Mesenchymal stem cell (in vitro differentiated cells and primary cell): ENCODE results near the gene LGALS3BP.

ENCODE experiments used
- DNase-seq: peaks from one replicate; pipeline ENCODE4 v3.0.0-alpha.2; 2013
- H2AFZ ChIP-seq: one replicate; pipeline ENCODE4 v1.6.1; 2013; ENCODE audit warnings: low read depth, mild to moderate bottlenecking, control low read depth, inconsistent platforms, low read length, moderate library complexity
- H2AK5ac ChIP-seq: 2 replicates; pipeline ENCODE4 v1.6.1; 2013; ENCODE audit warnings: low read length, moderate library complexity, mild to moderate bottlenecking, inconsistent platforms; ENCODE audit not compliant: severe bottlenecking
- H2BK120ac ChIP-seq: one replicate; pipeline ENCODE4 v1.6.1; 2013; ENCODE audit warnings: low read depth, mild to moderate bottlenecking, inconsistent platforms, low read length, moderate library complexity
- H2BK12ac ChIP-seq, 2 experiments: one replicate each; pipeline ENCODE4 v1.6.1; 2013; ENCODE audit warnings: inconsistent platforms in 2 of 2, low read length in 2 of 2, mild to moderate bottlenecking in 2 of 2, moderate library complexity in 2 of 2, control low read depth in 1 of 2
- H2BK15ac ChIP-seq: one replicate; pipeline ENCODE4 v1.6.1; 2013; ENCODE audit warnings: mild to moderate bottlenecking, low read depth, inconsistent platforms; ENCODE audit not compliant: poor library complexity, severe bottlenecking
- H2BK5ac ChIP-seq: 2 replicates; pipeline ENCODE4 v1.6.1; 2013; ENCODE audit warnings: low read depth, mild to moderate bottlenecking, low read length, control low read depth, inconsistent platforms; ENCODE audit not compliant: poor library complexity, severe bottlenecking
- H3K14ac ChIP-seq, 2 experiments: one replicate each; pipeline ENCODE4 v1.6.1; 2013; ENCODE audit warnings: inconsistent platforms in 2 of 2, low read length in 2 of 2, control low read depth in 1 of 2, mild to moderate bottlenecking in 1 of 2, moderate library complexity in 1 of 2
- H3K18ac ChIP-seq, 2 experiments: one replicate each; pipeline ENCODE4 v1.6.1; 2013; ENCODE audit warnings: inconsistent platforms in 2 of 2, low read length in 2 of 2, control low read depth in 1 of 2, low read depth in 1 of 2, mild to moderate bottlenecking in 1 of 2
- H3K23ac ChIP-seq, 2 experiments: one replicate each; pipeline ENCODE4 v1.6.1; 2013; ENCODE audit warnings: inconsistent platforms in 2 of 2, low read length in 2 of 2, mild to moderate bottlenecking in 2 of 2, moderate library complexity in 2 of 2, control low read depth in 1 of 2
- H3K27ac ChIP-seq: 2 replicates; pipeline ENCODE4 v1.5.1; 2013; ENCODE audit warnings: mild to moderate bottlenecking, moderate library complexity, low read length, control low read depth, inconsistent platforms; ENCODE audit not compliant: poor library complexity, severe bottlenecking
- H3K27me3 ChIP-seq, 2 experiments: 2 replicates each; pipeline versions ENCODE4 v1.6.1 to v1.7.0; 2013; ENCODE audit warnings: low read length in 2 of 2, mild to moderate bottlenecking in 2 of 2, moderate library complexity in 2 of 2, control low read depth in 1 of 2, inconsistent platforms in 1 of 2; ENCODE audit not compliant: control insufficient read depth in 1 of 2, insufficient read depth in 1 of 2
- H3K36me3 ChIP-seq, 2 experiments: 2 replicates each; pipeline versions ENCODE4 v1.6.1 to v1.7.0; 2013; ENCODE audit warnings: low read length in 2 of 2, control low read depth in 1 of 2, inconsistent platforms in 1 of 2, low read depth in 1 of 2, mild to moderate bottlenecking in 1 of 2; ENCODE audit not compliant: insufficient read depth in 2 of 2, control insufficient read depth in 1 of 2
- H3K4ac ChIP-seq, 2 experiments: one replicate each; pipeline ENCODE4 v1.6.1; 2013; ENCODE audit warnings: inconsistent platforms in 2 of 2, low read length in 2 of 2, mild to moderate bottlenecking in 2 of 2, moderate library complexity in 2 of 2, control low read depth in 1 of 2, low read depth in 1 of 2
- H3K4me1 ChIP-seq: 2 replicates; pipeline ENCODE4 v1.6.1; 2013; ENCODE audit warnings: low read depth, low read length, control low read depth; ENCODE audit not compliant: control insufficient read depth, insufficient read depth
- H3K4me2 ChIP-seq: 2 replicates; pipeline ENCODE4 v1.6.1; 2013; ENCODE audit warnings: low read length, mild to moderate bottlenecking, inconsistent platforms; ENCODE audit not compliant: poor library complexity, severe bottlenecking
- H3K4me3 ChIP-seq, 2 experiments: 2 replicates each; pipeline versions ENCODE4 v1.5.1 to v1.7.0; 2013; ENCODE audit warnings: low read length in 2 of 2, mild to moderate bottlenecking in 2 of 2, control low read depth in 1 of 2, low read depth in 1 of 2; ENCODE audit not compliant: insufficient read depth in 1 of 2
- H3K79me1 ChIP-seq: replicated peaks from 2 replicates; pipeline ENCODE4 v1.6.1; 2013; ENCODE audit warnings: mild to moderate bottlenecking, control low read depth, low read length, inconsistent platforms; ENCODE audit not compliant: poor library complexity, severe bottlenecking
- H3K9ac ChIP-seq: 2 replicates; pipeline ENCODE4 v1.7.0; 2013; ENCODE audit warnings: mild to moderate bottlenecking, low read length, moderate library complexity
- H3K9me3 ChIP-seq: 2 replicates; pipeline ENCODE4 v1.7.0; 2013; ENCODE audit warnings: mild to moderate bottlenecking, low read length; ENCODE audit not compliant: control insufficient read depth
- H4K8ac ChIP-seq: one replicate; pipeline ENCODE4 v1.6.1; 2013; ENCODE audit warnings: inconsistent platforms, mild to moderate bottlenecking, low read length, moderate library complexity
- H4K91ac ChIP-seq: one replicate; pipeline ENCODE4 v1.6.1; 2013; ENCODE audit warnings: mild to moderate bottlenecking, low read length, inconsistent platforms
- WGBS: methylation state at CpG from one replicate; pipeline ENCODE4 v1.1.7; 2013; ENCODE audit warnings: mixed read lengths; 5-methylcytosine and 5-hydroxymethylcytosine counted together

The LGALS3BP gene

GRCh38 chr17:78935419-78936323, 44.1 kb downstream of the LGALS3BP start:
- 44% methylated on average over 30 of the region's 33 CpGs for WGBS
- Histone ChIP-seq H3K4me1 (peaks cover 49% of the 10 kb centered on the region), H2BK12ac (peak overlapping the region; percentile 78 to 97), H3K27me3 (no peaks in the 10 kb centered on the region), H3K4me3 (peak overlapping the region in 1 of 2 experiments; percentile 60), H3K9me3 (no peaks in the 10 kb centered on the region), H3K23ac (no peak overlapping the region), H2BK15ac (peak overlapping the region; percentile 90), H4K8ac (peak overlapping the region; percentile 92), H2BK5ac (no peak overlapping the region), H3K79me1 (no peaks in the 10 kb centered on the region), H3K18ac (peak overlapping the region; percentile 5 to 86), H3K4ac (peak overlapping the region in 1 of 2 experiments; percentile 49), H3K4me2 (peak overlapping the region; percentile 6), H3K14ac (no peak overlapping the region), H3K36me3 (no peaks in the 10 kb centered on the region), H2AFZ (no peak overlapping the region), H2BK120ac (peak overlapping the region; percentile 81), H4K91ac (peak overlapping the region; percentile 98), H3K27ac (peak overlapping the region; percentile 98), H3K9ac (peak overlapping the region; percentile 86), H2AK5ac (peak overlapping the region; percentile 35)
- DNase-seq: peak; percentile 95

- Histone ChIP-seq H2AK5ac (peak overlapping the region; percentile 89), H3K27me3 (no peaks in the 10 kb centered on the region), H3K4me3 (peak overlapping the region in 1 of 2 experiments; percentile 60), H3K79me1 (no peaks in the 10 kb centered on the region), H3K4me2 (peak overlapping the region; percentile 8), H3K14ac (no peak overlapping the region), H3K27ac (peak overlapping the region; percentile 98), H4K91ac (peak overlapping the region; percentile 98), H3K4ac (peak overlapping the region; percentile 29 to 49), H2BK15ac (peak overlapping the region; percentile 87), H3K18ac (peak overlapping the region; percentile 87 to 97), H4K8ac (peak overlapping the region; percentile 83), H2AFZ (no peak overlapping the region), H2BK5ac (peak overlapping the region; percentile 84), H2BK12ac (peak overlapping the region; percentile 4 to 97), H3K9ac (peak overlapping the region; percentile 86), H3K4me1 (peaks cover 45% of the 10 kb centered on the region), H2BK120ac (peak overlapping the region; percentile 81), H3K9me3 (no peaks in the 10 kb centered on the region), H3K36me3 (no peaks in the 10 kb centered on the region), H3K23ac (no peak overlapping the region)
- 83% methylated on average over 19 of the region's 19 CpGs for whole genome bisulfite sequencing
- DNase-seq: no peak
These were observed 44.9 kb downstream of the LGALS3BP start for GRCh38 chr17:78934681-78935418.

GRCh38 chr17:78933959-78934568, 45.7 kb downstream of the LGALS3BP start:
- peaks cover 38% of the 10 kb centered on the region for H3K4me1 ChIP-seq
- no peaks in the 10 kb centered on the region for H3K79me1 ChIP-seq
- peak overlapping the region in 1 of 2 experiments; percentile 64 for H3K14ac ChIP-seq
- H3K9me3 ChIP-seq: no peaks in the 10 kb centered on the region
- peak overlapping the region; percentile 75 to 97 for H2BK12ac ChIP-seq
- H3K4me3 ChIP-seq: peak overlapping the region in 1 of 2 experiments; percentile 60
- peak overlapping the region; percentile 98 for H3K27ac ChIP-seq
- H3K27me3 ChIP-seq: no peaks in the 10 kb centered on the region
- H3K18ac ChIP-seq: peak overlapping the region; percentile 87 to 97
- peak overlapping the region; percentile 86 for H3K9ac ChIP-seq
- peak overlapping the region; percentile 50 for H2BK120ac ChIP-seq
- DNase-seq: peak; percentile 98
- H2BK15ac ChIP-seq: peak overlapping the region; percentile 95
- no peaks in the 10 kb centered on the region for H3K36me3 ChIP-seq
- H3K23ac ChIP-seq: no peak overlapping the region
- H3K4ac ChIP-seq: peak overlapping the region; percentile 83 to 87
- 17% methylated on average over 16 of the region's 16 CpGs for WGBS
- H4K8ac ChIP-seq: peak overlapping the region; percentile 83
- no peak overlapping the region for H2AFZ ChIP-seq
- peak overlapping the region; percentile 98 for H4K91ac ChIP-seq
- H2AK5ac ChIP-seq: peak overlapping the region; percentile 92
- H3K4me2 ChIP-seq: peak overlapping the region; percentile 64
- peak overlapping the region; percentile 87 for H2BK5ac ChIP-seq
